Hippocampal formation (tissue), 2 donors: ENCODE measurements around the gene WDR45.
A peak's percentile ranks its signal among the peaks of the same experiment; 100 is the strongest.

ENCODE experiments used
- DNase-seq, 2 donors: peaks; one replicate each; lab custom pipeline; 2025; lab: John Stamatoyannopoulos, UW

The WDR45 gene

DNA sequence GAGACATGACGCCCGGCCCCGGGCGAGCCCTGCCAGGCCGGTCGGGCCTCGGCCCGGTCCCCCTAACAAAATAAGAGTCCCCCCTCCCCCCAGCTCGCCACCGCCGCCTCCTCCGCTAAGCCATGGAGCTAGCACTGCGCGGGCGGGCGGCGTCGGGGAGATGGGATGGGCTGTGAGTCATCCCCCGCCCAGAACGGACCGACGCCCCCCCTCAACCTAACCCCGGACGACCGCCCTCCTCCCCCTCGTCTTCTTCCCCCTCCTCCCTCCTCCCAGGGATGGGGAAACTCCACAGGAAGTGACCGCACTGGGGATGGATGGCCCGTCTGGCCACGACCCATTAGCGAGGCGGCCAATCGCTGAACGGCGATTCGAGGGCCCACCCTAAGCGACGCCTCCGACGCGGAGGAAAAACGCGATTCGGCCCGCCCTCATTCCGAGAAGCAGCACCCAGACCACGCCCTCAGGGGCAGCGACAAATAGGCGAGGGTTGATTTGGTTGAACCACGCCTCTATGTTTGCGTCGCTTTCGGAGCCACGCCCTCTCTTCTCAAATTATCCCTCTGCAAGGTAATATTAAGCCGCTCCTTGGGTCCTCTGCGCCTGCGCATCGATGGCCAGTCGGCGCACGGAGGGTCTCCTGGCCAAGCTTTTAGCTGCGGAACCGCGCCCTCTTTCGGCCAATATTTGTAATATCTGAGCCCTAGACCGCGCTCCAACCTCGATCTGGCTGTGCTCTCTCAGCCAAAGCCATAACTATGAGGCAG lies 36.3 kb downstream of the WDR45 start, which contains the start of gene TFE3:
Gene TFE3, minus strand, starts transcription at position 138 of the 767 bp plus-strand sequence. Its CDS starts 131 bp downstream, at position 7.
- peak; percentile 96 for DNase-seq

DNA sequence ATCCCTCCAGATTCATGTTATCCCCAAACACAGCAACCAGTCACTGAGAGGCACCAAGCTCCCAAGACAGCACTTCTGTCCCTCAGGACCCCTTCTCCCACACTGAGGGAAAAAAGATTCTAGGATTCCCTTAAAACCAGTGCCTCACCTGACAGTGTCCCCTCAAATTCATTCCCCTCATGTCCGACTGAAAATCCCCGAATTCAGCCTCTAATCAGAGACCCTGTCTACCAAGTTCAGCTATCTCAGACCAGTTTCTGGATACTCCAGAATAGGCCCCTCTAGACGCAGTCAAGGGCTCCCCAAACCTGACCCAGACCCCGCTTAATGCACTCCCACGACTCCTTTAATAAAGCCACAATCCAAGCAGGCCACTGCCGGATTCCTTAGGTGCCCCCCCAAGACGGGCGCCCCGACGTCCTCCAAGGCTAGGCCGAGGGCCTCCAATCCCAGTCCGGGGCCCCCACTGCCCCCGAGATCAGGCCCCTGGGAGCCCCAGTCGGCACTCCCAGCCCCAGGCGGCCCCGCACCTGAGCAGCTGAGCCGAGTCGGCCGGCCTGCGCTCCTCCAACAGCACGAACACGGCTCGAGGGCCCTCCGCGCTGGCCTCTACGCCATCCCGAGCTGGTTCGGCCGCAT lies 37.0 kb downstream of the WDR45 start:
- no peak for DNase-seq

DNA sequence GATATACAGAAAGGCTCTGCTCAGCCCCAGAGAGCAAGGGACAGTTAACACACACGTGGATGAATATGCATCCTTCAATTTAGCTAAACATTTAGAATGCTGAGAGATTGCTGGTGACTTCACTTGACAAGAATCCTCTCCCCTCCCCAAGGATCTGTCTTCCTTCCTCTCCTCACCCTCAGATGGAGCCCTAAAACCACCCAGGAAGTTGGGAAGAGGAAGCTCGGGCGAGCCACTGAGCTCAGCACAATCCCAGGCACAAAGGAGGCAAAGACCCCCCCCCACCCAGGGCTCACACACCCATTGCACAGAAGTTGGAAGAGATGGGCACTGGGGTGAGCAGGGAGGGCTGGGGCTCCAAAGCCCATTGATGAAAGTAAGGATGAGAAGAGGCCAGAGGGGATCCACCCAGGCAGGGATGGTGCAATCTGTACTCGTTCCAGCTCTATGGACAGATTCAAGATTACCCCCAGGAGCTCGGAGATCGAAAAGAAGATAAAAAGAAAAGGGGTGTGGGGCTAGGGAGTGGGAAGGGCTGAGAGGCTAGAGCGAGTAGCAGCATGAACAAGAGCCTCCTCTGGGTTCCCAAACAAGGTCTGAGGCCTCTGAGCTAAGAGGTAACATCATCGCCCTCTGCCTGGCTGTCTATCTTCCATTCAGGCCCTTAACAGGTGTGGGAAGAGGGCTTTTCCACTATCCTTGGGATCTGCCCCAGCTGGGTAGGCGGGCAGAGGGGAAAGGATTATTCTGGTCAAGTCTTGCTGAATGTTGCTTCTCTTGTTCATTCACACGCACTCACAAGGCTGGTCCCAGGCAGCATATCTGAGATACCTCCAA lies 37.7 kb downstream of the WDR45 start:
- no peak for DNase-seq

DNA sequence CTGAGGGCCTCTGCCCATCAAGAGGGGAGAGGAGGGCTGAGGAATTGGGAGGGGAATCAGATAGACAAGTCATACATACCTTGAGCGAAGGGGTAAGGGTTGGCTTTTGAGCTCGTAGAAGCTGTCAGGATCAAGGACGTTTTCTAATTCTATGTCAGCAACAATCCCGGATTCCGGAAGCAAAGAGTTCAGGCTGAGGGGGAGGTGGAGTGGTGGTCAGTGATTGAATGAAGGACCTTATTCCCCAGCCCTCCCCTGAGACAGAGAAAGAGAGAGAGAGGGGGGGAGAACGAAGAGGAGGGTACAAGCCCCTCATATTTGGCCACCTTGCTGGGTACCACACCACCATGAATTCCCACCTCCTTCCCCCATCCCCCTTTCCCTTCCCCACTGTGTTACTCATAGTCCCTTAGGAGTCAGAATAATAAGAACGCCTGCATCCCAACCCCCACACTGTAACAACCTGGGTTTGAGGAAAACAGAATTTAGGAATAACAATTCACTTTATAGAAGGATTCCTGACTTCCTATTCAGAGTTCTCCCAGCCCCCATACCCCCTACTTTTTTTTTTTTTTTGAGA lies 39.2 kb downstream of the WDR45 start:
- no peak for DNase-seq

DNA sequence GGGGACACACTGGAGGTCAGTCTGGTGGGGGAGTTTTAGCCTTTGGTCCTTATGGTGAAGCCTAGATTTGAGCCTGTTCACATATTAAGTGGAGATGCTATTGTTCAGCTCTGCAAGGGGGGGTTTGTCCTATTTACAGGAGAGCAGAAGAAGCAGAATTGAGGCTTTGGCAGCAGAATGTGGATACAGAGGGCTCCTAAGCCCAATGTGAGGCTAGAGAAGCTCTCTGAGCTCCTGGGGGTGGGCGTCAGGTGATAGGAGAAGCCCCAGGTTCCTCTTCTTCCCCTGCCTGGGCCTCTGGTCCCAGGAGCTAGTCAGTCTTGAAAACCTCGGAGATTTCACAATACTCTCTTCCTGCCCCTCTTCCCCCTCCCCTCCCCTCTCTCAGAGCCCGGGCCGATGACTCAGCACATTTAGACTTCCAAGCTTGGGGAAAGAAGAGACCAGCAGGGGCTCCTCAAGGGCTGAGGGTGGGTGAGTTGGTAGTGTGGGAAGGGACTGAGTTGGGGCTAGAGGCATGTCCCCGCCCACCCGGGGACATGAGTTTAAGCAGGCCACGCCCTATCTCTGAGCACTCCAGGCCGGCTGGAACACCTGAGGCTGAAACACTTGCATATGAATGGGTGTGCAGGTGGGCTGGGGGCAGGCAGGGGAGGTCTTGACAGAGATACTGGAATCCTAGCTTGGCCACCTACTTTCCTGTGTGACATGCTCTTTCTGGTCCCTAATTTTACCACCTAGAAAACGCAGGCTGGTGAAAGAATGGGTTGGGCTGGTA lies 39.9 kb downstream of the WDR45 start:
- peak in 1 of 2 donors; percentile 48 for DNase-seq

DNA sequence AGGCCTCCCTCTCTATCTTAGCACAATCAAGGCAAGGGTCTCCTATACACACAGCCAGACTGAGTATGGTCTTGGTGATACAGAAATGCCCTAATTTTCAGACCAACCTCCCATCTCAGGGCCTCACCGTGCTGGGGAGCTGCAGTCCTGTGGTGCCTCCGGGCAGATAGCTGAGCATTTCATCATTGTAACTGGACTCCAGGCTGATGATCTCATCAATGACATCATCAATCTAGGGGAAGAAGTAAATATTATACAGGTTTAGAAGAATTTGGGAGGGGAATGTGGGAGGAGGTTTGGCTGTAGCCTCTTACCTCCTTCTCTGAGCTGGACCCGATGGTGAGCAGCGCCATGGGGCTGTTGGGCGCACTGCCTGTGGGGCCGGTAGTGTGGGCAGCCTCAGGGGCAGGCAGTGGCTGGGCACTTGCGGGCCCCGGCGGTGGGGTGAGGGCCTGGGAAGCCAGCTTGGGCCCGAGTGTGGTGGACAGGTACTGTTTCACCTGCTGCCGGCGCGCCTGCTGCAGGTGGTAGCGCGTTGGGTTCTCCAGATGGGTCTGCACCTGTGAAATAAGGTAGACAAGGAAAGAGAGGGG lies 41.7 kb downstream of the WDR45 start:
- no peak for DNase-seq

DNA sequence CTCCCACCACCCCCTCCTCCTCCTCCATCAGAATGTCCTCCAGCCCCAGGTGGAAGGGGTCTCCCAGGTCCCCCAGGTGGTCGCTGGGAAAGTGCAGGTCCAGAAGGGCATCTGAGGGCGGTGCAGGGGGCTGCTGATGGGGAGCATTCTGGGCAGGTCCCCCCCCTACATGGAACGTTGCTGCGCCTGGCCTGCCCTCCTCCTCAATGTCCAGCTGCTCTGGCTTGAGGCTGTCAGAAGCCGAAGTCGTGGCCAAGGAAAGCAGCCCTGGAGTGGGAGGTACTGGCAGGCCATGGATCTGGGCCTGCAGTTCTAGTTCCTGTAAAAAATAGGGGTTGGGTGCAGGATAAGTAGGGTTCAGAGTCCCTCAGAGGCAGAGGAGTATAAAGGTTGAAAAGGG lies 49.4 kb downstream of the WDR45 start:
- no peak for DNase-seq

DNA sequence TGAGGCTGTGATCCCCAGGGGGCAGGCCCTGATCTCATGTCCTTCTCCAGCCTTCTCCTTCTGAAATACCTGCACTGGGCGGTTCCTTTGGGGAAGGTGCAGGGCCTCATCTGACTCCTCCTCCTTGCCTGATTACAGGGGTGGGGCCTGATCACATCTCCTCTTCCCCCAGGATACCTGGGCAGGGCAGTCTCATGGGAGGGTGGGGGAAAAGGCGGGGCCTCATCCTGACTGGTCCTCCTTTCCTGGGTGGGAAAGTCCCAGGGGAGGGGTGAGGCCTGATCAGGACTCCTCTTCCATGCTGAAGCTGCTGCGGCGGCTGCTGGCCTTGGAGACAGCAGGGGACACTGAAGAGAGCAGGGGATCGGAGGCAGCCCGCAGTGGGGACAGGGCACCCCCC lies 49.8 kb downstream of the WDR45 start:
- DNase-seq, result no peak
